CD14-positive monocyte (primary cell): ENCODE results near the gene WASHC2C. TPM values are rescaled to one million over a fixed set of nuclear protein-coding genes. Genes with fewer than 3 reads are reported as not detected.
"Not testable (repeated sequence)": the region's sequence is repeated elsewhere in the genome, so short reads cannot be mapped to it uniquely, and the experiment has no call there.

ENCODE experiments used
- DNase-seq, 3 donors: peaks; one replicate each; pipeline ENCODE4 v3.0.0-alpha.2; 2011 to 2022
- H2AFZ ChIP-seq: 2 replicates; pipeline ENCODE4 v1.6.0; 2012; ENCODE audit warnings: mild to moderate bottlenecking, low read depth, low read length, inconsistent platforms; ENCODE audit not compliant: insufficient read depth, poor library complexity, severe bottlenecking
- H3K27ac ChIP-seq, 2 donors: 1 replicate in 1 of 2; 2 replicates in 1 of 2; pipeline ENCODE4 v1.5.1; 2012 to 2013; ENCODE audit warnings: low read length in 2 of 2, control low read depth in 1 of 2, inconsistent platforms in 1 of 2, low read depth in 1 of 2, mild to moderate bottlenecking in 1 of 2
- H3K27me3 ChIP-seq, 2 donors: one replicate each; pipeline versions ENCODE4 v1.6.0 to v1.6.1; 2011 to 2013; ENCODE audit warnings: low read length in 2 of 2; ENCODE audit not compliant: control insufficient read depth in 2 of 2, insufficient read depth in 2 of 2
- H3K36me3 ChIP-seq, 2 donors: replicated peaks in 1 of 2; 1 replicate in 1 of 2; 2 replicates in 1 of 2; pipeline versions ENCODE4 v1.5.1 to v1.6.1; 2012 to 2013; ENCODE audit warnings: low read length in 2 of 2, control low read depth in 1 of 2, inconsistent platforms in 1 of 2, mild to moderate bottlenecking in 1 of 2; ENCODE audit not compliant: insufficient read depth in 2 of 2, control insufficient read depth in 1 of 2
- H3K4me1 ChIP-seq, 2 donors: 1 replicate in 1 of 2; 2 replicates in 1 of 2; pipeline versions ENCODE4 v1.5.1 to v1.6.1; 2012 to 2013; ENCODE audit warnings: low read length in 2 of 2, control low read depth in 1 of 2, inconsistent platforms in 1 of 2, mild to moderate bottlenecking in 1 of 2, moderate library complexity in 1 of 2; ENCODE audit not compliant: insufficient read depth in 2 of 2, control insufficient read depth in 1 of 2
- H3K4me2 ChIP-seq: replicated peaks from 2 replicates; pipeline ENCODE3; 2012; ENCODE audit warnings: low read length, moderate library complexity, mild to moderate bottlenecking; ENCODE audit not compliant: poor library complexity, severe bottlenecking; ENCODE audit errors: extremely low read depth
- H3K4me3 ChIP-seq, 3 experiments: fragments of 200-600 bp in 1 of 3; sonication (generic) in 1 of 3; replicated peaks in 1 of 3; 1 replicate in 2 of 3; 2 replicates in 1 of 3; pipeline ENCODE4 v1.5.1; 2011 to 2013; ENCODE audit warnings: low read length in 3 of 3, mild to moderate bottlenecking in 3 of 3, control low read depth in 2 of 3, low read depth in 2 of 3, inconsistent platforms in 1 of 3, moderate library complexity in 1 of 3
- H3K79me2 ChIP-seq: 2 replicates; pipeline ENCODE4 v1.6.0; 2012; ENCODE audit warnings: mild to moderate bottlenecking, control low read depth, inconsistent platforms, low read length, moderate library complexity; ENCODE audit not compliant: insufficient read depth
- H3K9ac ChIP-seq: 2 replicates; pipeline ENCODE4 v1.6.0; 2017; ENCODE audit warnings: low read length, mild to moderate bottlenecking; ENCODE audit not compliant: insufficient read depth, poor library complexity, severe bottlenecking
- H3K9me3 ChIP-seq, 2 donors: replicated peaks in 1 of 2; 1 replicate in 1 of 2; 2 replicates in 1 of 2; pipeline versions ENCODE4 v1.5.1 to v1.6.1; 2012 to 2013; ENCODE audit warnings: low read length in 2 of 2, control low read depth in 1 of 2; ENCODE audit not compliant: control insufficient read depth in 1 of 2, insufficient read depth in 1 of 2
- H4K20me1 ChIP-seq: 2 replicates; pipeline ENCODE4 v1.6.0; 2012; ENCODE audit warnings: mild to moderate bottlenecking, low read length, control low read depth, moderate library complexity; ENCODE audit not compliant: insufficient read depth
- H3K27ac Mint-ChIP-seq, 7 donors: one replicate each; pipeline ENCODE4 v1.8.0; 2020; ENCODE audit warnings: mild to moderate bottlenecking in 7 of 7, mixed read lengths in 7 of 7, moderate library complexity in 6 of 7, inconsistent platforms in 2 of 7
- H3K27me3 Mint-ChIP-seq, 3 donors: one replicate each; pipeline ENCODE4 v1.8.0; 2021 to 2022; ENCODE audit warnings: low read depth in 3 of 3, mild to moderate bottlenecking in 3 of 3, mixed read lengths in 3 of 3, moderate library complexity in 3 of 3, inconsistent platforms in 1 of 3
- H3K36me3 Mint-ChIP-seq, 2 donors: one replicate each; pipeline ENCODE4 v1.8.0; 2020; ENCODE audit warnings: mixed read lengths in 2 of 2, inconsistent platforms in 1 of 2, mild to moderate bottlenecking in 1 of 2
- H3K4me1 Mint-ChIP-seq: one replicate; pipeline ENCODE4 v1.8.0; 2020; ENCODE audit warnings: mild to moderate bottlenecking, mixed read lengths
- H3K4me3 Mint-ChIP-seq, 2 donors: one replicate each; pipeline ENCODE4 v1.8.0; 2020; ENCODE audit warnings: mild to moderate bottlenecking in 2 of 2, mixed read lengths in 2 of 2, moderate library complexity in 1 of 2
- H3K9me3 Mint-ChIP-seq, 7 donors: one replicate each; pipeline ENCODE4 v1.8.0; 2020 to 2022; ENCODE audit warnings: mixed read lengths in 7 of 7, mild to moderate bottlenecking in 6 of 7, moderate library complexity in 6 of 7, inconsistent platforms in 2 of 7
- WGBS: methylation state at CpG from one replicate; pipeline ENCODE4 v1.1.5; 2013; ENCODE audit warnings: missing lambda C conversion rate; ENCODE audit not compliant: insufficient coverage; 5-methylcytosine and 5-hydroxymethylcytosine counted together
- intact Hi-C, 2 donors: fragments of 100-400 bp; cut with micrococcal nuclease; formaldehyde crosslinking; loops; one replicate each; pipeline versions ENCODE4 v1.15.0 to v1.15.1; 2023
- polyA plus RNA-seq, 3 donors: library from polyadenylated mRNA; depleted of rRNA in 1 of 3; unstranded in 2 of 3; stranded (reverse) in 1 of 3; fragments of 300-500 nt in 2 of 3; fragments of >200 nt in 1 of 3; fragmentation: Illumina TruSeq in 2 of 3; gene quantifications; 1 replicate in 2 of 3; 2 replicates in 1 of 3; pipeline ENCODE4 v1.2.3, GENCODE V29; 2012 to 2021
- TF ChIP-seq, protein P1 (sequence below): fragments of 200-600 bp; IDR thresholded peaks from one replicate; pipeline ENCODE4 v1.8.0; 2022; ENCODE audit warnings: antibody characterized with exemption, mild to moderate bottlenecking

The WASHC2C gene
- polyA plus RNA-seq, 3 donors: 12.4 to 54.2 (median 23.1) TPM

DNA sequence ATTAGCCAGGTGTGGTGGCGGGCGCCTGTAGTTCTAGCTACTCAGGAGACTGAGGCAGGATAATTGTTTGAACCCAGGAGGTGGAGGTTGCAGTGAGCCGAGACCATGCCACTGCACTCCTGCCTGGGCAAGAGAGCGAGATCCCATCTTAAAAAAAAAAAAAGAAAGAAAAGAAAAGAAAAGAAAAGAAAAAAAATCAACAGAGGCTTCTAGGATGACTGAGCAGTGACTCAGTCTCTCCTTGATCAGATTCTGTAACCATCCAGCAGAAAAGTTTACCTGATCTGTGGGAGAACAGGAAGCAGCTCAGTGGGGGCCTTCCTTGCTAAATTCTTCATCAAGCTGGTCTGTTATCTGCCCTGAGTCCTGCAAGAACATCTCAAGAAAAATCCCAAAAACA is 87.1 kb downstream of the WASHC2C start:
- H3K36me3 ChIP-seq, H3K27ac ChIP-seq, H3K79me2 ChIP-seq, intact Hi-C loops, H3K36me3 Mint-ChIP-seq, H3K4me2 ChIP-seq, H3K9ac ChIP-seq, H4K20me1 ChIP-seq, H3K27me3 ChIP-seq, H3K4me3 ChIP-seq, H3K4me3 Mint-ChIP-seq, DNase-seq, H3K4me1 Mint-ChIP-seq, H3K27me3 Mint-ChIP-seq, H2AFZ ChIP-seq, H3K27ac Mint-ChIP-seq: not testable (repeated sequence)
- Histone ChIP-seq H3K9me3 (peaks cover 0 to 18% of the 10 kb centered on the region in 2 donors), H3K4me1 (peaks cover 9 to 10% of the 10 kb centered on the region in 2 donors)
- no CpG with 5 or more reads among the region's 4 CpGs for WGBS
- peaks cover 7 to 16% (median 10%) of the 10 kb centered on the region in 7 donors for H3K9me3 Mint-ChIP-seq

DNA sequence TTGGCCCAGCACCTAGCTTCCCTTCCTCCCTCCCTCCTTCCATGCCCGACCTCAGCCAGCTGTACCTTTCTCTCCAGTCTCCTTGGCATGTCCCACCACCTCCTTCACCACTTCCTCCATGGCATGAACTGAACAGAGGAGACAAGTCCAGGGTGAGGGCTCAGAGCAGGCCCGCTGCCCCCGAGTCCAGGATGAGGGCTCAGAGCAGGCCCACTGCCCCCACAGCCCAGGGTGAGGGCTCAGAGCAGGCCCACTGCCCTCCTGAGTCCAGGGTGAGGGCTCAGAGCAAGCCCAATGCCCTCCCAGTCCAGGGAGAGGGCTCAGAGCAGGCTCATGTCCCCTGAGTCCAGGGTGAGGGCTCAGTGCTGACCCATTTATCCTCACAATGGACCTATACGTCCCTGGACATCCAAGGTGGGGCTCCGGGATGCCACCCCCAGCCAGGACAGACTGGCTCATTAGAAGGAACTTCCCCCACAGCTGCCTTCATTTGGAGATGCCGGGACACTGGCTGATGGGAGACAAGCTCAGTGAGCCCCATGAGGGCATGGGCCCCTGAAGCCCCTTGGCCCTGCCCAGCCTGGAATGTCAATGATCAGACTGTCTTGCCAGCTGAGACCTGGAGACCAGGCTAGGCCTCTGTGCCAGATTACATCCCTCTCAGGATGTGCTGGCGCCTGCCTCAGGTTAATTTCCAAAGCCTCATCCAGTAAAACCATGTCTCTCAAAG is 90.2 kb downstream of the WASHC2C start:
- H3K9me3 Mint-ChIP-seq: peaks cover 7 to 16% (median 10%) of the 10 kb centered on the region in 7 donors
- H3K27me3 ChIP-seq: no peaks in the 10 kb centered on the region
- H3K9me3 ChIP-seq: peaks cover 0 to 18% of the 10 kb centered on the region in 2 donors
- WGBS: 96% methylated on average over 6 of the region's 7 CpGs
- H3K4me2 ChIP-seq: no peak overlapping the region
- H3K36me3 ChIP-seq: no peaks in the 10 kb centered on the region
- H4K20me1 ChIP-seq: no peaks in the 10 kb centered on the region
- no peak for DNase-seq
- no peak overlapping the region for H2AFZ ChIP-seq
- peaks cover 12% of the 10 kb centered on the region for H3K4me1 Mint-ChIP-seq
- TF ChIP-seq, protein P1, sequence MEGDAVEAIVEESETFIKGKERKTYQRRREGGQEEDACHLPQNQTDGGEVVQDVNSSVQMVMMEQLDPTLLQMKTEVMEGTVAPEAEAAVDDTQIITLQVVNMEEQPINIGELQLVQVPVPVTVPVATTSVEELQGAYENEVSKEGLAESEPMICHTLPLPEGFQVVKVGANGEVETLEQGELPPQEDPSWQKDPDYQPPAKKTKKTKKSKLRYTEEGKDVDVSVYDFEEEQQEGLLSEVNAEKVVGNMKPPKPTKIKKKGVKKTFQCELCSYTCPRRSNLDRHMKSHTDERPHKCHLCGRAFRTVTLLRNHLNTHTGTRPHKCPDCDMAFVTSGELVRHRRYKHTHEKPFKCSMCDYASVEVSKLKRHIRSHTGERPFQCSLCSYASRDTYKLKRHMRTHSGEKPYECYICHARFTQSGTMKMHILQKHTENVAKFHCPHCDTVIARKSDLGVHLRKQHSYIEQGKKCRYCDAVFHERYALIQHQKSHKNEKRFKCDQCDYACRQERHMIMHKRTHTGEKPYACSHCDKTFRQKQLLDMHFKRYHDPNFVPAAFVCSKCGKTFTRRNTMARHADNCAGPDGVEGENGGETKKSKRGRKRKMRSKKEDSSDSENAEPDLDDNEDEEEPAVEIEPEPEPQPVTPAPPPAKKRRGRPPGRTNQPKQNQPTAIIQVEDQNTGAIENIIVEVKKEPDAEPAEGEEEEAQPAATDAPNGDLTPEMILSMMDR: no peak
- H3K36me3 Mint-ChIP-seq: peaks cover 0 to 4% of the 10 kb centered on the region in 2 donors
- H3K27me3 Mint-ChIP-seq: peaks cover 4 to 7% (median 5%) of the 10 kb centered on the region in 3 donors
- no peak overlapping the region for H3K27ac ChIP-seq
- peak overlapping the region in 2 of 7 donors; percentile 3 to 46 for H3K27ac Mint-ChIP-seq
- no peak overlapping the region for H3K4me3 Mint-ChIP-seq
- H3K9ac ChIP-seq: no peak overlapping the region
- H3K4me1 ChIP-seq: no peaks in the 10 kb centered on the region
- no peak overlapping the region for H3K4me3 ChIP-seq
- intact Hi-C loops: no loop called here
- H3K79me2 ChIP-seq: no peaks in the 10 kb centered on the region
